ENCODE data around the gene KIF27. TPM values are rescaled to one million over a fixed set of nuclear protein-coding genes. Genes with fewer than 3 reads are reported as not detected.

KIF27 gene
- total RNA-seq, 1 experiment from 2014 or later: 9.2 TPM

DNA sequence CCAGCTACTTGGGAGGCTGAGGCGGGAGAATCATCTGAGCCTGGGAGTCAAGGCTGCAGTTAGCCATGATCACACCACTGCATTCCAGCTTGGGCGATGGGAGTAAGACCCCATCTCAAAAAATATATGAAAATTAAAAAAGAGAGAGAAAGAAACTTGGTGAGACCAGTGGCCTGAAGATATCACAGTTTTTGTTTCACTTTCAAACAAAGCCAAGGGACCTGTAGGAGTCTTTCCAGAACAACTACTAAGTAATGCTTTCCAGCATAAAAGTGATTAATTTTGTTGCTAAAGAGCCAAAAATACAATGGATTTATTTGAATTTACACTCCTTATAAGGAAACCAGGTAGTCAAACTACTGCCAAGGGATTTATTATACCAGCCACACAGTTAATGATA, 127.2 kb downstream of the KIF27 start:
- Histone ChIP-seq H3K4me3 (ENCODE audit: low read depth, low read length, poor library complexity, severe bottlenecking) (no peak overlapping the region), H3K27me3 (replicated peaks; ENCODE audit: insufficient read depth, low read depth, low read length, poor library complexity) (no peaks in the 10 kb centered on the region), H3K9me3 (ENCODE audit: low read depth, low read length, poor library complexity, severe bottlenecking) (no peaks in the 10 kb centered on the region), H3K27ac (ENCODE audit: low read depth, low read length, poor library complexity, severe bottlenecking) (no peak overlapping the region), H3K36me3 (ENCODE audit: insufficient read depth, low read length, poor library complexity, severe bottlenecking) (no peaks in the 10 kb centered on the region), H3K4me1 (ENCODE audit: insufficient read depth, low read length, poor library complexity, severe bottlenecking) (no peaks in the 10 kb centered on the region)
- no TSS peak for BruUV-seq (replicated peaks)
- no peak for TF ChIP-seq EZH2 (IDR thresholded peaks at IDR 0.05; ENCODE audit: borderline replicate concordance, low read depth, low read length, poor library complexity, severe bottlenecking)
- TF ChIP-seq, protein P1, sequence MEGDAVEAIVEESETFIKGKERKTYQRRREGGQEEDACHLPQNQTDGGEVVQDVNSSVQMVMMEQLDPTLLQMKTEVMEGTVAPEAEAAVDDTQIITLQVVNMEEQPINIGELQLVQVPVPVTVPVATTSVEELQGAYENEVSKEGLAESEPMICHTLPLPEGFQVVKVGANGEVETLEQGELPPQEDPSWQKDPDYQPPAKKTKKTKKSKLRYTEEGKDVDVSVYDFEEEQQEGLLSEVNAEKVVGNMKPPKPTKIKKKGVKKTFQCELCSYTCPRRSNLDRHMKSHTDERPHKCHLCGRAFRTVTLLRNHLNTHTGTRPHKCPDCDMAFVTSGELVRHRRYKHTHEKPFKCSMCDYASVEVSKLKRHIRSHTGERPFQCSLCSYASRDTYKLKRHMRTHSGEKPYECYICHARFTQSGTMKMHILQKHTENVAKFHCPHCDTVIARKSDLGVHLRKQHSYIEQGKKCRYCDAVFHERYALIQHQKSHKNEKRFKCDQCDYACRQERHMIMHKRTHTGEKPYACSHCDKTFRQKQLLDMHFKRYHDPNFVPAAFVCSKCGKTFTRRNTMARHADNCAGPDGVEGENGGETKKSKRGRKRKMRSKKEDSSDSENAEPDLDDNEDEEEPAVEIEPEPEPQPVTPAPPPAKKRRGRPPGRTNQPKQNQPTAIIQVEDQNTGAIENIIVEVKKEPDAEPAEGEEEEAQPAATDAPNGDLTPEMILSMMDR (conservative IDR thresholded peaks at IDR 0.05; ENCODE audit: low read depth, low read length): no peak
- no peak for DNase-seq (ENCODE audit: low spot score)
- ChIA-PET CTCF (no interaction called here), POLR2A (ENCODE audit: low non-redundant PET) (no interaction called here)
- intact Hi-C loops (cut with micrococcal nuclease; ENCODE audit: unreplicated experiment): no loop called here

DNA sequence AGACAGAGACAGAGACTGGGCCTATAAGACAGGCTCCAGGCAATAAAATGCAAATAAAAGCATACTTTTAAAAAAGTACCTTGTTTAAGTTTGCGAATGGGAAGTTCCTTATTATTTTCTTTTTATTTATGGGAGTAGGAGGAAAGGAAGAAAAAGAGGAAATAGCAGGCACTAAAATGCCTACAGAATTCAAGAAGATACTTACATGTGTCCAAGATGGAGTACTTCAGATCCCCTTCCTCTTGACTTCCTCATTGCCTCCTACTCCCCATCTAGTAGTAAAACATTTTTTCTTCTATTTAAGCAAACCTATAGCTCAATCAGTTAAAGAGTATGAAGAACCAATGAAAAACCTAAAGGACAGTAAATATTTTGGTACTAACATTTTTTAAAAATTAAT, 128.5 kb downstream of the KIF27 start:
- no peaks in the 10 kb centered on the region for H3K9me3 ChIP-seq (ENCODE audit: low read depth, low read length, poor library complexity, severe bottlenecking)
- H3K27me3 ChIP-seq (replicated peaks; ENCODE audit: insufficient read depth, low read depth, low read length, poor library complexity): no peaks in the 10 kb centered on the region
- H3K4me3 ChIP-seq (ENCODE audit: low read depth, low read length, poor library complexity, severe bottlenecking): no peak overlapping the region
- no peaks in the 10 kb centered on the region for H3K4me1 ChIP-seq (ENCODE audit: insufficient read depth, low read length, poor library complexity, severe bottlenecking)
- H3K27ac ChIP-seq (ENCODE audit: low read depth, low read length, poor library complexity, severe bottlenecking): no peak overlapping the region
- DNase-seq (ENCODE audit: low spot score): no peak
- BruUV-seq (replicated peaks): no TSS peak
- POLR2A ChIA-PET (ENCODE audit: low non-redundant PET): no interaction called here
- no peaks in the 10 kb centered on the region for H3K36me3 ChIP-seq (ENCODE audit: insufficient read depth, low read length, poor library complexity, severe bottlenecking)
- intact Hi-C loops (cut with micrococcal nuclease; ENCODE audit: unreplicated experiment): no loop called here
- TF ChIP-seq, protein P1 (conservative IDR thresholded peaks at IDR 0.05; ENCODE audit: low read depth, low read length): no peak
- TF ChIP-seq EZH2 (IDR thresholded peaks at IDR 0.05; ENCODE audit: borderline replicate concordance, low read depth, low read length, poor library complexity, severe bottlenecking): no peak
- CTCF ChIA-PET: no interaction called here

Small RNA genes lying within 50 kb of the gene (microRNA-seq; reads per million reads assigned to microRNA genes)
- 337 reads per million, percentile 74 among the genes with 10 or more reads in this experiment for gene MIR7-1

Other genes with a start within 250 kb of the KIF27 start
- gene UBQLN1, start 213.5 kb downstream of the KIF27 start, total RNA-seq (2021): 154 and 162 TPM in 2 replicates
- gene GKAP1, start 103.7 kb downstream of the KIF27 start, total RNA-seq (2021): 6.0 and 11.3 TPM in 2 replicates
- 799 and 872 TPM in 2 replicates for gene HNRNPK, start 58.8 kb upstream of the KIF27 start, total RNA-seq (2021)
- gene RMI1, start 59.4 kb upstream of the KIF27 start, total RNA-seq (2021): 32.2 and 36.4 TPM in 2 replicates

Measured in A673 (cell line).